Testis (tissue), 3 donors: ENCODE measurements around the gene SPATA31C2. TPM values are rescaled to one million over a fixed set of nuclear protein-coding genes. Genes with fewer than 3 reads are reported as not detected.

Experiments
- DNase-seq: peaks from one replicate; pipeline ENCODE4 v3.0.0-alpha.2; 2019
- H3K27ac ChIP-seq, 2 donors: fragments of 200-600 bp; sonication (generic); one replicate each; pipeline ENCODE4 v1.5.1; 2019
- H3K27me3 ChIP-seq: fragments of 200-600 bp; sonication (generic); one replicate; pipeline ENCODE4 v1.5.1; 2019
- H3K36me3 ChIP-seq: fragments of 200-600 bp; sonication (generic); one replicate; pipeline ENCODE4 v1.5.1; 2017; ENCODE audit warnings: low read depth; ENCODE audit errors: missing control alignments
- H3K4me1 ChIP-seq: fragments of 200-600 bp; sonication (generic); one replicate; pipeline ENCODE4 v1.5.1; 2019
- H3K4me3 ChIP-seq, 2 donors: fragments of 200-600 bp; sonication (generic); one replicate each; pipeline ENCODE4 v1.5.1; 2017 to 2019
- H3K9me3 ChIP-seq: fragments of 200-600 bp; sonication (generic); one replicate; pipeline ENCODE4 v1.5.1; 2017
- POLR2A ChIP-seq: fragments of 450-650 bp; IDR thresholded peaks from one replicate; pipeline ENCODE4 v1.6.1; 2017; ENCODE audit warnings: antibody characterized with exemption, mild to moderate bottlenecking, moderate library complexity
- WGBS, 2 donors: methylation state at CpG; one replicate each; pipeline ENCODE4 v1.1.5; 2018; 5-methylcytosine and 5-hydroxymethylcytosine counted together
- intact Hi-C: fragments of 100-400 bp; cut with DNase I; formaldehyde crosslinking; loops from one replicate; pipeline ENCODE4 v1.15.1; 2023; ENCODE audit warnings: low total_unique reads
- polyA plus RNA-seq: library from polyadenylated mRNA; stranded (reverse); fragments of 350-450 nt; fragmentation: Illumina TruSeq; extraction: RNeasy Lipid Tissue Mini Kit (QIAGEN cat#74804); gene quantifications from one replicate; pipeline ENCODE4 v1.2.3, GENCODE V29; 2014; ENCODE audit warnings: low read depth, low replicate concordance; ENCODE audit not compliant: insufficient read depth
- total RNA-seq, 2 donors: library from RNA; depleted of rRNA; stranded (reverse); fragments of >200 nt; gene quantifications; one replicate each; pipeline ENCODE4 v1.2.3, GENCODE V29; 2016
- TF ChIP-seq, protein P1 (sequence below), 3 experiments: fragments of 450-650 bp in 2 of 3; fragments of 200-600 bp in 1 of 3; sonication (generic) in 1 of 3; IDR thresholded peaks; one replicate each; pipeline ENCODE4 v1.5.1; 2016 to 2019; ENCODE audit warnings: antibody characterized with exemption in 3 of 3, mild to moderate bottlenecking in 2 of 3, moderate library complexity in 1 of 3

SPATA31C2 gene
- total and polyA plus RNA-seq, 3 donors from 2014 or later: 3.6 to 13.8 (median 10.7) TPM

DNA sequence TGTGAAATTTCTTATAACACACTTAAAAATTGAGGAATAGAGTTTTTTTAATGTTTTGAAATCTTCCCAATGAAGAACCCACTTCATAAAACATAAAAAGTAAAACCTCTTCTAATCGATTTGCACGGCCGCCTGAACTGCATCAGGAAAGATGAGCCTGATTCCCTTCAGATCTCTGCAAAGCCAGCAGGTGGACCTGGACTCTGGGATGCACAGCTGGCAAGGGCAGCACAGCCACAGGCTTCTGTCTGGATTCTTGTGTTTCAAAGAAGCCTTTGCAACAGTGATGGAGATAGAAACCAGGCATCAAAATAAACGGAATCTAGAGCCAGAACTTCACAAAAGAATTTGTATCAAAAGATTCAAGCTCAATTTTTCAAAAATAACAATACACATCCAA lies 36.0 kb upstream of the SPATA31C2 start:
- DNase-seq: no peak
- H3K27me3 ChIP-seq: no peaks in the 10 kb centered on the region
- 70 to 74% methylated on average over 4 of the region's 4 CpGs for WGBS, 2 donors
- H3K4me3 ChIP-seq: no peak overlapping the region
- TF ChIP-seq, protein P1, sequence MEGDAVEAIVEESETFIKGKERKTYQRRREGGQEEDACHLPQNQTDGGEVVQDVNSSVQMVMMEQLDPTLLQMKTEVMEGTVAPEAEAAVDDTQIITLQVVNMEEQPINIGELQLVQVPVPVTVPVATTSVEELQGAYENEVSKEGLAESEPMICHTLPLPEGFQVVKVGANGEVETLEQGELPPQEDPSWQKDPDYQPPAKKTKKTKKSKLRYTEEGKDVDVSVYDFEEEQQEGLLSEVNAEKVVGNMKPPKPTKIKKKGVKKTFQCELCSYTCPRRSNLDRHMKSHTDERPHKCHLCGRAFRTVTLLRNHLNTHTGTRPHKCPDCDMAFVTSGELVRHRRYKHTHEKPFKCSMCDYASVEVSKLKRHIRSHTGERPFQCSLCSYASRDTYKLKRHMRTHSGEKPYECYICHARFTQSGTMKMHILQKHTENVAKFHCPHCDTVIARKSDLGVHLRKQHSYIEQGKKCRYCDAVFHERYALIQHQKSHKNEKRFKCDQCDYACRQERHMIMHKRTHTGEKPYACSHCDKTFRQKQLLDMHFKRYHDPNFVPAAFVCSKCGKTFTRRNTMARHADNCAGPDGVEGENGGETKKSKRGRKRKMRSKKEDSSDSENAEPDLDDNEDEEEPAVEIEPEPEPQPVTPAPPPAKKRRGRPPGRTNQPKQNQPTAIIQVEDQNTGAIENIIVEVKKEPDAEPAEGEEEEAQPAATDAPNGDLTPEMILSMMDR (IDR thresholded peaks at IDR 0.05): no peak
- no peak for TF ChIP-seq POLR2A
- no peaks in the 10 kb centered on the region for H3K36me3 ChIP-seq
- no peaks in the 10 kb centered on the region for H3K4me1 ChIP-seq
- no peak overlapping the region for H3K27ac ChIP-seq
- intact Hi-C loops: no loop called here
- no peaks in the 10 kb centered on the region for H3K9me3 ChIP-seq

DNA sequence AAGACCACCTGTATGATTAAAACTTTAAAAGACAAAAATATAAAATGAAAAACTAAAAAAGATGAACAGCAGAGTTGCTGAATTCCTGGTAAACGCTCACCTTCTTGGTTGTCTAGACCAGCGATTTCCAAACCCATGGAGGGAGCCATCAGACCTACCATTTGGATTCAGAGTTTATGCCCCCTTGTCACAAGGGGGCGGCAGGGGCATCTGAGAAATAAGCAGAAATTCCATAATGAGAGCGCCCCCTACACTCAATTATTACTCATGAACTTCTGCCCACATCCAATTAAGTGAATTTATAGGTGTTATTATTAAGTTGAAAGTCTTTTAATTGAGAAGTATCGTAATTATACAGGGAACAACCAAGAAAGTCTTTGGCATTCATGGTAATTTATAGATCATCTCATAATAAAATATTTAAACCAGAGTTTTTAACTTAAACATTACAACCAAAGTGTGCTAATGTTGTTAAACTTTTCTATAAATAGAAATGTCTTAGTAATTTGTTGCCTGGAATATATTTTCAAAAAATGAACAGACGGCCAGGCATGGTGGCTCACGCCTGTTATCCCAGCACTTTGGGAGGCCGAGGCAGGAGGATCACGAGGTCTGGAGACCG lies 35.2 kb upstream of the SPATA31C2 start:
- TF ChIP-seq POLR2A: no peak
- TF ChIP-seq, protein P1 (IDR thresholded peaks at IDR 0.05): peak; percentile 56 to 66 (median 64)
- no peaks in the 10 kb centered on the region for H3K27me3 ChIP-seq
- WGBS, 2 donors: 81 to 87% methylated on average over 10 of the region's 10 CpGs
- no peak overlapping the region for H3K27ac ChIP-seq
- no peaks in the 10 kb centered on the region for H3K9me3 ChIP-seq
- H3K4me1 ChIP-seq: no peaks in the 10 kb centered on the region
- intact Hi-C loops: no loop called here
- DNase-seq: peak; percentile 81
- H3K4me3 ChIP-seq: no peak overlapping the region
- no peaks in the 10 kb centered on the region for H3K36me3 ChIP-seq

DNA sequence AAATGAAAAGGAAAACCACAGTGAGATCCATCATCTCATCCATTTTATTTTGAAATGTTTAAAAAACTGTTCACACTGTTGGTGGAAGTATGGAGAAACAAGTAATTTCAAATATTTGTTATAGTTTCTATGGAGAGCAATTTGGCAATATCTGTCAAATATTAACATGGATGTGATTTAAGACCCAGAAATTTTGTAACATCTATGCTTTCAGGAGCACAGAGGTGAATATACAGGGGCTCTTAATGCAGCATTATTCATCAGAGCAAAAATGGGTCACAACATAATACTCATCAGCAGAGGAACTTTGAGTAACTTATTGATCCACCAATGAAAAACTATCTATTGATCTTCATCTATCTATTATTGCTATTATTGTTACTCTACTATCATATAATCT lies 31.4 kb upstream of the SPATA31C2 start:
- no peak for DNase-seq
- Histone ChIP-seq H3K27me3 (no peaks in the 10 kb centered on the region), H3K36me3 (no peaks in the 10 kb centered on the region), H3K4me3 (no peak overlapping the region), H3K9me3 (no peaks in the 10 kb centered on the region), H3K4me1 (no peaks in the 10 kb centered on the region), H3K27ac (no peak overlapping the region)
- intact Hi-C loops: no loop called here
- no peak for TF ChIP-seq POLR2A
- TF ChIP-seq, protein P1 (IDR thresholded peaks at IDR 0.05): no peak

DNA sequence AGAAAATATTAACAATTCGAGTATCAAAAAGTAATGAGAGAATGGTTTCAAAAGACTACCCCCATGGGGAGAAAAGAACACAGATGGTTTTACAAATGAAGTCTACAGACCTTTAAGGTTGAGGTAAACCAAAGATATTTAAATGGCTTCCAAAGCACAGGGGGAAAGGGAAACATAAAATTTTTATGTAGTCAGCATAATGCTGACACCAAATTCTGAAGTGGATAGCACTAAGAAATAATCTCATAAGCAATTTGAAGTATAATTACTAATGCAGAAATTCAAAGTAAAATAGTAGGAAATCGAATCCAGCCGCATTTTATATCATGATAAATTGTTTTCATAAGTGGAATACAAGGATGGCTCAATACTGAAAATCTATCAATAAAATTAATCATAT lies 30.3 kb upstream of the SPATA31C2 start:
- no peak for DNase-seq
- WGBS, 2 donors: 60 to 86% methylated on average over 3 of the region's 3 CpGs
- no peaks in the 10 kb centered on the region for H3K4me1 ChIP-seq
- intact Hi-C loops: no loop called here
- H3K4me3 ChIP-seq: no peak overlapping the region
- H3K9me3 ChIP-seq: no peaks in the 10 kb centered on the region
- H3K36me3 ChIP-seq: no peaks in the 10 kb centered on the region
- TF ChIP-seq POLR2A: no peak
- TF ChIP-seq, protein P1 (IDR thresholded peaks at IDR 0.05): no peak
- no peak overlapping the region for H3K27ac ChIP-seq
- no peaks in the 10 kb centered on the region for H3K27me3 ChIP-seq

DNA sequence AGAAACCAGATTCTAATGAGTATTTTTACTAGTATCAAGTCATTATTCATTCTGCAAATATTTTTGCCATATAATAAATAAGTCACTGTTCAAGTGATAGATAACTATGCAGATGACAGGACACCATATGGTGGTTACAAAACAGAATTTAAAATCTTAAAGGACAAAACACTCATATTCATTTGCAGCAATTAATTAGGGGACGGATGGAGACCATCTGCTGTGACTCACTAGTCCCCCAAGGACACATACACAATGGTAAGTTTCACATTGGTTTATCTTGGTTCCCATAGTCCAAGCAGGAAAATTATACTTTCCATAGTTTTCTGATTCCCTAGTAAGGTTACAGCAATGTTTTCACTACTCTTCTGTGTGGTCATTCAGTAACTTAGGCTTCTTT lies 28.4 kb upstream of the SPATA31C2 start:
- DNase-seq: no peak
- Histone ChIP-seq H3K4me1 (no peaks in the 10 kb centered on the region), H3K4me3 (no peak overlapping the region), H3K36me3 (no peaks in the 10 kb centered on the region), H3K27ac (no peak overlapping the region), H3K9me3 (no peaks in the 10 kb centered on the region), H3K27me3 (no peaks in the 10 kb centered on the region)
- intact Hi-C loops: no loop called here
- 56 to 76% methylated on average over 1 of the region's 1 CpG for WGBS, 2 donors
- no peak for TF ChIP-seq POLR2A
- TF ChIP-seq, protein P1 (IDR thresholded peaks at IDR 0.05): no peak
